HG03095 (cell line): ENCODE results near the gene SPIB.
"Not testable (repeated sequence)": the region's sequence is repeated elsewhere in the genome, so short reads cannot be mapped to it uniquely, and the experiment has no call there.

Source experiments
- ATAC-seq: cut with Tn5 transposase; IDR thresholded peaks from one replicate; pipeline ENCODE4 v1.9.1; 2021; ENCODE audit warnings: moderate library complexity; ENCODE audit not compliant: unreplicated experiment

Gene SPIB

GRCh38 chr19:50465986-50466705, 47.4 kb downstream of the SPIB start:
- ATAC-seq, result no peak

- no peak for ATAC-seq
Observed at GRCh38 chr19:50466706-50467039, 47.9 kb downstream of the SPIB start.

- no peak for ATAC-seq
Observed at GRCh38 chr19:50467566-50467965, 48.8 kb downstream of the SPIB start.

GRCh38 chr19:50468818-50469217, 50.1 kb downstream of the SPIB start:
- no peak for ATAC-seq

GRCh38 chr19:50473336-50473735, 54.6 kb downstream of the SPIB start:
- ATAC-seq, result not testable (repeated sequence)

- no peak for ATAC-seq
Observed at GRCh38 chr19:50475101-50475568, 56.4 kb downstream of the SPIB start.

GRCh38 chr19:50475736-50476223, 57.0 kb downstream of the SPIB start:
- ATAC-seq, result no peak

GRCh38 chr19:50476224-50476906, 57.6 kb downstream of the SPIB start, which contains the start of the genes EMC10 and GARIN5A:
Gene EMC10 (plus strand): TSS chr19:50476507. CDS start chr19:50476545, 38 bp downstream.
Gene GARIN5A (minus strand): TSS chr19:50476848. CDS start chr19:50476388, 460 bp downstream.
- ATAC-seq, result peak; percentile 81

GRCh38 chr19:50476907-50477238, 58.1 kb downstream of the SPIB start:
- ATAC-seq, result no peak

- ATAC-seq, result no peak
Observed at GRCh38 chr19:50477751-50478515, 59.2 kb downstream of the SPIB start.

GRCh38 chr19:50478901-50479715, 60.4 kb downstream of the SPIB start:
- no peak for ATAC-seq

GRCh38 chr19:50479761-50480251, 61.1 kb downstream of the SPIB start:
- no peak for ATAC-seq

- no peak for ATAC-seq
Observed at GRCh38 chr19:50480281-50481111, 61.8 kb downstream of the SPIB start.
